MCF 10A (cell line): ENCODE data around the gene MVB12A. TPM values are rescaled to one million over a fixed set of nuclear protein-coding genes. Genes with fewer than 3 reads are reported as not detected.

Experiments used
- BruUV-seq: library from RNA; stranded (reverse); fragments of 400-500 nt; replicated peaks from 2 replicates; lab custom pipeline; 2021; lab: Mats Ljungman, UMichigan
- CTCF ChIA-PET: fragments of 300-600 bp; sonication (Branson Sonifier 250); formaldehyde crosslinking; extraction: SDS; loops from one replicate; lab custom pipeline; 2021; ENCODE audit warnings: antibody characterized with exemption, inconsistent platforms; lab: Yijun Ruan, JAX
- POLR2A ChIA-PET: fragments of 300-600, 350-650 bp; sonication (Branson Sonifier 250); formaldehyde crosslinking; extraction: SDS; loops from one replicate; lab custom pipeline; 2020; ENCODE audit warnings: antibody characterized with exemption, inconsistent platforms; lab: Yijun Ruan, JAX
- DNase-seq: peaks from one replicate; pipeline ENCODE4 v3.0.0-alpha.2; 2018; ENCODE audit not compliant: unreplicated experiment
- H3K27ac Mint-ChIP-seq: one replicate; pipeline ENCODE4 v1.8.0; 2022; ENCODE audit warnings: mild to moderate bottlenecking, low read depth, mixed read lengths; ENCODE audit not compliant: unreplicated experiment
- H3K27me3 Mint-ChIP-seq: one replicate; pipeline ENCODE4 v1.8.0; 2022; ENCODE audit warnings: mixed read lengths; ENCODE audit not compliant: insufficient read depth, unreplicated experiment
- H3K36me3 Mint-ChIP-seq: one replicate; pipeline ENCODE4 v1.8.0; 2022; ENCODE audit warnings: mild to moderate bottlenecking, moderate library complexity, mixed read lengths; ENCODE audit not compliant: insufficient read depth, unreplicated experiment
- H3K4me1 Mint-ChIP-seq: one replicate; pipeline ENCODE4 v1.8.0; 2022; ENCODE audit warnings: mixed read lengths; ENCODE audit not compliant: insufficient read depth, unreplicated experiment
- H3K4me3 Mint-ChIP-seq: one replicate; pipeline ENCODE4 v1.8.0; 2022; ENCODE audit warnings: mild to moderate bottlenecking, moderate library complexity, mixed read lengths; ENCODE audit not compliant: unreplicated experiment
- H3K9me3 Mint-ChIP-seq: one replicate; pipeline ENCODE4 v1.8.0; 2022; ENCODE audit warnings: mixed read lengths; ENCODE audit not compliant: unreplicated experiment
- CTCF ChIP-seq: fragments of 200-600 bp; IDR thresholded peaks from one replicate; pipeline ENCODE4 v1.8.0; 2022; ENCODE audit warnings: antibody characterized with exemption, mild to moderate bottlenecking; ENCODE audit not compliant: unreplicated experiment
- intact Hi-C: fragments of 100-400 bp; cut with micrococcal nuclease; formaldehyde crosslinking; loops from 2 replicates; pipeline ENCODE4 v1.14.1; 2022
- total RNA-seq: library from RNA; stranded (reverse); gene quantifications from 2 replicates; pipeline ENCODE4 v1.2.3, GENCODE V29; 2022

The MVB12A gene
- total RNA-seq, 1 experiment from 2014 or later = 51.1 TPM

- H3K27ac Mint-ChIP-seq = no peak within 1 kb of the TSS
- H3K36me3 Mint-ChIP-seq = no peaks in the 10 kb centered on the region
- CTCF ChIA-PET = interaction anchor here (0.5 to 1.3 kb wide), 6 partner anchors 10 to 306 kb away, joined by 3 to 9 read pairs (median 3); no protein-coding TSS in a partner anchor
- no peak for TF ChIP-seq CTCF
- H3K4me3 Mint-ChIP-seq = no peak within 1 kb of the TSS
- H3K4me1 Mint-ChIP-seq = peaks cover 2% of the 10 kb centered on the region
- no peaks in the 10 kb centered on the region for H3K27me3 Mint-ChIP-seq
- intact Hi-C loops = loop anchor here (10.0 kb wide), 2 partner anchors 394 to 396 kb away; partner anchors contain the start of gene RPL18A
- no TSS peak for BruUV-seq
- POLR2A ChIA-PET = interaction anchor here (0.6 to 1.0 kb wide), 3 partner anchors 23 to 177 kb away, joined by 3 read pairs; no protein-coding TSS in a partner anchor
- H3K9me3 Mint-ChIP-seq = no peaks in the 10 kb centered on the region
- no peak for DNase-seq
Observed at GRCh38 chr19:17460372-17461230, 40.8 kb downstream of the MVB12A start, which contains the start of gene NXNL1. Gene NXNL1, minus strand, starts transcription at chr19:17460926. Its CDS starts 57 bp downstream, at chr19:17460869.

- Mint-ChIP-seq H3K36me3 (no peaks in the 10 kb centered on the region), H3K27me3 (no peaks in the 10 kb centered on the region), H3K4me1 (peaks cover 32% of the 10 kb centered on the region), H3K4me3 (no peak overlapping the region), H3K9me3 (no peaks in the 10 kb centered on the region), H3K27ac (no peak overlapping the region)
- no peak for DNase-seq
- ChIA-PET CTCF (interaction anchor here (0.6 to 3.3 kb wide), 13 partner anchors 13 to 1700 kb away, joined by 3 to 32 read pairs (median 4); partner anchors contain the start of genes CCDC194 and DDA1), POLR2A (interaction anchor here (0.6 to 1.5 kb wide), 7 partner anchors 14 to 340 kb away, joined by 3 to 6 read pairs (median 4); partner anchors contain the start of genes DDA1 and MVB12A)
- BruUV-seq = no TSS peak
- intact Hi-C loops = loop anchor here (1.0 to 10.0 kb wide), 7 partner anchors 14 to 402 kb away; partner anchors contain the start of gene RPL18A
- TF ChIP-seq CTCF = no peak
Observed at GRCh38 chr19:17466487-17466850, 46.6 kb downstream of the MVB12A start.

GRCh38 chr19:17467471-17468301, 47.8 kb downstream of the MVB12A start:
- peaks cover 33% of the 10 kb centered on the region for H3K4me1 Mint-ChIP-seq
- BruUV-seq = no TSS peak
- DNase-seq = no peak
- no peak overlapping the region for H3K27ac Mint-ChIP-seq
- no peak overlapping the region for H3K4me3 Mint-ChIP-seq
- ChIA-PET POLR2A (interaction anchor here (0.7 to 1.9 kb wide), 4 partner anchors 15 to 89 kb away, joined by 3 to 8 read pairs (median 3); partner anchors contain the start of genes MVB12A and PGLS), CTCF (interaction anchor here (0.6 to 3.3 kb wide), 8 partner anchors 72 to 211 kb away, joined by 3 to 32 read pairs (median 4); partner anchors contain the start of genes CCDC194 and DDA1)
- intact Hi-C loops = loop anchor here (2.0 to 10.0 kb wide), 4 partner anchors 15 to 403 kb away; partner anchors contain the start of gene RPL18A
- H3K27me3 Mint-ChIP-seq = no peaks in the 10 kb centered on the region
- TF ChIP-seq CTCF = no peak
- no peaks in the 10 kb centered on the region for H3K36me3 Mint-ChIP-seq
- H3K9me3 Mint-ChIP-seq = no peaks in the 10 kb centered on the region
